Right kidney (tissue), 1 donor: Measurements from ENCODE around the gene EP400.

Source experiments
- DNase-seq: peaks from one replicate; pipeline ENCODE4 v3.0.0-alpha.2; 2016

Gene EP400

DNA sequence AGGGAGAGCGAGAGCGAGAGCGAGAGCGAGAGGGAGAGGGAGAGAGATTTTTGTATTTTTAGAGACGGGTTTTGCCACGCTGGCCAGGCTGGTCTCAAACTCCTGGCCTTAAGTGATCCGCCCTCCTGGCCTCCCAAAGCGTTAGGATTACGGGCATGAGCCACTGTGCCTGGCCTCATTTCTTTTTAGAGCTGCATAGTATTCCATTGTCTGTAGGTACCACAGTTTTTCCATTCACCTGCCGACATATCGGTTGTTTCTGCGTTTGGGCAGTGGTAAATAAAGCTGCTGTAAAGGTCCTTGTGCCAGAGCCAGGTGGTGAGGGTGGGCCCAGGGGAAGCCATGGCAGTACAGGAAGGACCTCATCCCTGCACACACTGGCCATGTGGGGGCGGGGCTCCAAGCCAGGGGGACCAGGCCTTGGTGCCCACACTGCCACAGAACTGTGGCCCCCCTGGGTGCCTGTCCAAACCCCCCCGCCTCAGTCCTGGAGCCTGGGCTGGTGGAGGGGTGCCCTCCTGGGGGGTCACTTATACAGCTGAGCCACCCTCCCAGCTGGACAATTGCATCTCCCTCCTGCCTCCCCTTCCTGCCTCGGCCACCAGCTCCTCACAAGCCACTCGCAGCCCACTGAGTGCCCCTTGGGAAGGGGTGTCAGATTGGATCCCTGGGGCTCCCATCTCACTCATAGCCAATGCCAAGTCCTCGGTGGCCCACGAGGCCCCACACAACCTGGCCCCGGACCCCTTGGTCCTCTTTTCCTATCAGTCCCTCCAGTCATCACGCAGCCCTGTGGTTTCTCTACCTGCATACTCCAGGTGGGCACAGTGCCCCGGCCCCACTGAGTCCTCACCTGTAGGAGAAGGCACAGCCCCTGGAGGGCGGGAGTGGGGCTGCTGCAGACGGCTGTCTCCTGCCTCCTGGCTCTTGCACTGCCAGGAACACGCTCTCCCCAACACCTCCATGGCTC is 22.3 kb upstream of the EP400 start:
- no peak for DNase-seq

DNA sequence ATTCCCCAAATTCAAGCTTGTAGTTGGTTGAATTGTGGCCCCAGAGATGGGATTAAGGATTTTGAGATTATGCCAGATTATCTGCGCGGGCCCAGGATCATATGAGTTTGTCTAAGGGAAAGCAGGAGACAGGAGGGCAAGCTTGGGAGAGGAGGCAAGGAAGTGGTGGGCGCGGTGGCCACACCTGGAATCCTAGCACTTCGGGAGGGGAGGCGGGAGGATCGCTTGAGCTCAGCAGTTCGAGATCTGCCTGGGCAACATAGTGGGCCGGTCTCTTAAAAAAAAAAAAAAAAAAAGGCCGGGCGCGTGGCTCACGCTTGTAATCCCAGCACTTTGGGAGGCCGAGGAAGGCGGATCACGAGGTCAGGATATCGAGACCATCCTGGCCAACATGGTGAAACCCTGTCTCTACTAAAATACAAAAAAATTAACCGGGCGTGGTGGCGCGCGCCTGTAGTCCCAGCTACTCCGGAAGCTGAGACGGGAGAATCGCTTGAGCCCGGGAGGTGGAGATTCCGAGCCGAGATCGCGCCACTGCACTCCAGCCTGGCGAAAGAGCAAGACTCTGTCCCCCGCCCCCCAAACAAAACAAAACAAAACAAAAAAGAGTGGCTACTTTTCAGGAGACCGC is 21.5 kb upstream of the EP400 start:
- DNase-seq: no peak

DNA sequence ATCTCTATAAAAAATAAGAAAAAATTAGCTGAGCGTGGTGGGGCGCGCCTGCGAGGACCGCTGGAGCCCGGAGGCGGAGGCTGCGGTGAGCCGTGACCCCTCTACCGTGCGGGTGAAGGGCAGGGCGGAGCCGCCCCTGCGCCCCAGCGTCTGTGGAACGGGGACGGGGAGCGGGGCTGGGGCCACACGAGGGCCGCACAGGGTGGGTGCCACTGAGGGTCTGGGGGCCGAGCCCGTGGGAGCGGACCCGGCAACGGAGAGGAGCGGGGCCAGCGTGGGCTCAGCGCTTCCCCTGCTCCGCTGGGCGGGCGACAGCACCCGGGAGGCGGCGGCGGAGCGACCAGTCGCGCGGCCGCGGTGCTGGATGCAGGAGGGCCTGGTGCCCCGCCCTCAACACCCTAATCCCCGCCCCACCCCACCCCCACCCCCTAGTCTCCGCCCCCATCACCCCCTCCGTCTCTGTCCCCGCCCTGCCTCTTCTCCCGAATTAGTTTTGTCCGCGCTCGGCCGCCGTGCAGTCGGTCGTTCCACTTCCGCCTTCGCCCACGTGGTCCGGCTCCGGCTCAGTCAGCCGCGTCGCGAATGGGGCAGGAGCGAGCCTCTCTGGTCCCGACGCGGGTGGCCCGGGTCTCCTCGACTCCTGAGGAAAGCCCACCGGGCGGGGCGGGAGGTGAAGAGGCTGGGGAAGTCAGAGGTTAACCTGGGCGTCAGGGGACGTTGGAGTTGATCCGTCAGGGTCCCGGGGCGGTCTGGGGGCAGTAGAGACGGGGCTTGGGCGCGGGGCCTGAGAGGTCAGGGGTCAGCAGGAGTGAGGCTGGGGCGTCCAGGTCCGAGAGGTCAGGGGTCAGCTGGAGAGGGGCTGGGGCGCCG is 20.8 kb upstream of the EP400 start, which contains the start of gene PUS1:
Gene PUS1 (plus strand): TSS at position 566 of the 870 bp plus-strand sequence. CDS start 447 bp downstream, outside the sequence.
- DNase-seq: peak; percentile 88

DNA sequence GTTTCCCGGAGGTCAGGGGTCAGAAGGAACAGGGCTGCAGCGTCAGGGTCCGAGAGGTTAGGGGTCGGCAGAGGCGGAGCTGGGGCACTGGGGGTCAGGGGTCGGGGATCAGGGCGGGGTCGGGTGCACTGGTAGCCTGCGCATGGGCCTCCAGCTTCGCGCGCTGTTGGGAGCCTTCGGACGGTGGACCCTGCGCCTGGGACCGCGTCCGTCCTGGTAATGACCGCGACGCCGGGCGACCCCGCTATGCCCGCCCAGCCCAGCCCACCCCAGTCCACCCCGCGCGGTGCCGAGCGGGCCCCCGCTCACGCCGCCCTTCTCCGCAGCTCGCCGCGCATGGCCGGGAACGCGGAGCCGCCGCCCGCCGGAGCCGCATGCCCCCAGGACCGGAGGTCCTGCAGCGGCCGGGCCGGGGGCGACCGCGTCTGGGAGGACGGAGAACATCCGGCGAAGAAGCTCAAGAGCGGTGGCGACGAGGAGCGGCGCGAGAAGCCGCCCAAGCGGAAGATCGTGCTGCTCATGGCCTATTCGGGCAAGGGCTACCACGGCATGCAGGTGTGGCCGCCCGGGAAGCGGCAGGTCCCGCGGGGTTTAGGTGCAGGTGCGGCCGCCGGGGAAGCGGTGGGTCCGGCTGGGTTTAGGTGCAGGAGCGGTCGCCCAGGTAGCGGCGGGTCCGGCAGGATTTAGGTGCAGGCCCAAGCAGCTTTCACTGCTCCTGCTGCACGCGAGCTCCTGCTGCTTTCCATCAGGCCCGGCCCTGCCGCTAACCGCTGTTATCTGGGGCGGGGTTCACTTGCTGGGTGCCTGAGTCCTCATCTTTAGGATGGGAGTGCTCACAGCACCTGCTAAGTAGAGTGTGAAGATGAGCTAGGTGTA is 19.9 kb upstream of the EP400 start:
- peak; percentile 57 for DNase-seq

DNA sequence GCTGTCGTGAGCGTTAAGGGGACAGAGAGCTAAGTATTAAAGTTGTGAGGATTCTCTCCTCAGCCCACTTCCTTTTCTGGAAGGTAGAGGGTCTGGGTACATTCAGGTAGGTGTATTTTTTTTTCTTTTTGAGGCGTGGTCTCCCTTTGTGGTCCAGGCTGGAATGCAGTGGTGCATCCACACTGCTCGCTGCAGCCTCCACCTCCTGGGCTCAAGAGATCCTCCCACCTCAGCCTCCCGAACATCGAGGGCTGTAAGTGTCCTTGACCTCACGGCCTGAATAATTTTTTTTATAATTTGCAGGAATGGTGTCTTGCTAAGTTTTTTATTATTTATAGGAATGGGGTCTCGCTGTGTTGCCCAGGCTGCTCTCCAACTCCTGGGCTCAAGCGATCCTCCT is 19.2 kb upstream of the EP400 start:
- no peak for DNase-seq

DNA sequence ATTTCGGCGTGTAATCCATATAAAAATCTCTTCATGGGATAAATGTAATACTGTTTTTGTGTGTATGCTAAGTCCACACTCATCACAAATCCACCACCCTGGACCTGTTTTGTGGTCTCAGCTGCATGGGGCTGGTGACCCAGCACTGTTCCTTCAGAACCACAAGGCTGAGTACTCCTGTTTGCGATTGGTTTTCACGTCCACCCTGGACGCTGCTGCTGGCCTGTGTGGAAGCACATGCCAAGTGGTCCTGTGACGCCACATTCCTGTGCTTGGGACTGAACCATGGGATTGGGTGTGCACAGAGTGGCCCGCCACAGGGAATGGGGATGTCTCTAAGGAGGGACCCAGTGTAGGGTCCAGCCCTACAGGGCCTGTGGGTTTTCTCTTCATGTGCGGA is 16.4 kb upstream of the EP400 start:
- no peak for DNase-seq

DNA sequence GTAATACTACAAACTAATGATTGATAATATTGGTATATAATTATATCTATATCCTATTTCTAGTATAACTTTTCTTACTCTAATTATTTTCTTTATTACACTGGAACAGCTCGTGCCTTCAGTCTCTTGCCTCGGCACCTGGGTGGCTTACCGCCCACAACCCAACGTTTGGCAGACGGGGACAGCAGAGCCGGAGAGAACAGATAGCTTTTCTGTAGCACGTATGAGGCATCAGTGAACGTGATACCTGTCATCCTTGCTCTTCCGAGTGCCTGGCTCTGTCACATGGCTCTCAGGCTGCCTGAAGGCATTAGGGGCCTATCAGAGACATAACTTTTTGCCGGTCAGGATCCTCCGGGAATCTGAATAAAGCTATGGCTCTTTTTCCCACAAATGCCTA is 15.2 kb upstream of the EP400 start:
- no peak for DNase-seq

DNA sequence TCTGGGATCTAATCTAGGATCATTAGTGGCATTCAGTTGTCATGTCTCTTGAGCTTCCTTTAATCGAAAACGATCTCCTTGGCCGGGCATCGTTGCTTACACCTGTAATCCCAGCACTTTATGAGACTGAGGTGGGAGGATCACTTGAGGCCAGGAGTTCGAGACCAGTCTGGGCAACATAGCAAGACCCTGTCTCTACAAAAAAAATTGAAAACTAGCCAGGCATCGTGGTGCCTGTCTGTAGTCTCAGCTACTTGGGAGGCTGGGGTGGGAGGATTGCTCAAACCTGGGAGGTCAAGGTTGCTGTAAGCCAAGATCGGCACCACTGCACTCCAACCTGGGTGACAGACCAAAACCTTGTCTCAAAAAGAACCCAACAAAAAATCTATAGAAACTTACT is 11.7 kb upstream of the EP400 start:
- no peak for DNase-seq

DNA sequence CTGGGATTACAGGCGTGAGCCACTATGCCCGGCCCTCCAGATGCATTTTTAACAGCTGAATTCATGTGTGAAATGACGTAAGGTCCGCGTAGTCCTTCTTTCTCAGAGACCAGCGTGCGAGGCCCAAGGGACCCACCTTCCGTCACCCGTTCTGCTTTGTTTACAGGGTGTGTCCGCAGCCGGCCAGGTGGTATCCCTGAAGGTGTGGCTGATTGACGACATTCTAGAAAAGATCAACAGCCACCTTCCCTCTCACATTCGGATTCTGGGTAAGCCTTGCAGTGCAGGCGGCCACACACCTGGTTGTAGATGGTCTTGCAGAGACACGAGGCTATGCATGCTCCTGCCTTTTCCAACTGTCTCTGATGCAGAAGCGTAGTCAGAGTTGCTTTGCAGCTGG is 10.7 kb upstream of the EP400 start:
- no peak for DNase-seq

DNA sequence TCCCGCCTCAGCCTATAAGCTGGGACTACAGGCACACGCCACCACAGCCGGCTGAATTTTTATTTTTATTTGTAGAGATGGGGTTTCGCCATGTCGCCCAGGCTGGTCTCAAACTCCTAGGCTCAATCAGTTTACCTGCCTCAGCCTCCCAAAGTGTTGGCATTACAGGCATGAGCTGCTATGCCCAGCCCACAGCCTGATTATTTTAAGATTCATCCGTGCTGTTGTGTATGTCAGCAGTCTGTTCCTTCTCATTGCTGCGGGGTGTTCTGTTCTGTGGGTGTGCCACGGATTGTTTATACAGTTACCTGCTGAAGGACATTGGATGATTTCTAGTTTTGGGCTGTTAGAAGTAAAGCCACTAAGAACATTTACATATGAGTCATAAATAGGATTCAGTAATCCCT is 9.6 kb upstream of the EP400 start:
- DNase-seq: no peak

DNA sequence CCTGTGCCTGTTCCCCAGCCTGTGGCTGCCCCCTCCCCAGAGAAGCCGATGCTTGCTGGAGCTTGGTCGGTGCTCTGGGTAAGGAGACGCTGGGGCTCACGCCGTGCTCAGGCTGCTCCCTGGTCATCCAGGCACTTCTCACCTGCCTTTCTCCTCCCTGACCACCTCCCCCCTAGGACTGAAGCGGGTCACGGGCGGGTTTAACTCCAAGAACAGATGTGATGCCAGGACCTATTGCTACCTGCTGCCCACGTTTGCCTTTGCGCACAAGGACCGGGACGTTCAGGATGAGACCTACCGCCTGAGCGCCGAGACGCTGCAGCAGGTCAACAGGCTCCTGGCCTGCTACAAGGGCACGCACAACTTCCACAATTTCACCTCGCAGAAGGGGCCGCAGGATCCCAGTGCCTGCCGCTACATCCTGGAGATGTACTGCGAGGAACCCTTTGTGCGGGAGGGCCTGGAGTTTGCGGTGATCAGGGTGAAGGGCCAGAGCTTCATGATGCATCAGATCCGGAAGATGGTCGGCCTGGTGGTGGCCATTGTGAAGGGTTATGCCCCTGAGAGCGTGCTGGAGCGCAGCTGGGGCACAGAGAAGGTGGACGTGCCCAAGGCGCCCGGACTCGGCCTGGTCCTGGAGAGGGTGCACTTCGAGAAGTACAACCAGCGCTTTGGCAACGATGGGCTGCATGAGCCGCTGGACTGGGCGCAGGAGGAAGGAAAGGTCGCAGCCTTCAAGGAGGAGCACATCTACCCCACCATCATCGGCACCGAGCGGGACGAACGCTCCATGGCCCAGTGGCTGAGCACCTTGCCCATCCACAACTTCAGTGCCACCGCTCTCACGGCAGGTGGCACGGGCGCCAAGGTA is 8.4 kb upstream of the EP400 start:
- no peak for DNase-seq

DNA sequence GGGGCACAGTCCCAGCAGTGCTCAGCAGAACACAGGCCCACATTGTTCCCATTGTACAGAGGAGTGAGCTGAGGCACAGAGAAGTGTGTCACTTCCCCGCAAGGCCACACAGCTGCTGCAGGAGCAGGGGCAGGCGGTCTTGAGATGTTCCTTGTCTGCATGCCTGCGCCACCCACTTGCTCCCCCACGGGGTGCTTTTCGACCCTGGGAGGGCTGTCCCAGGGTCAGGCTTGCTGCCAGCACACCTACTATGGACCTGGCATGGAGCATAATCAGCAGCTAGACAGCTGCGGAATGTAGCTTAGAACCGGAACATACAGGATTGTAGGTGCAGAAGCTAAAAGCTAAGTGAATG is 7.8 kb upstream of the EP400 start:
- DNase-seq: no peak

DNA sequence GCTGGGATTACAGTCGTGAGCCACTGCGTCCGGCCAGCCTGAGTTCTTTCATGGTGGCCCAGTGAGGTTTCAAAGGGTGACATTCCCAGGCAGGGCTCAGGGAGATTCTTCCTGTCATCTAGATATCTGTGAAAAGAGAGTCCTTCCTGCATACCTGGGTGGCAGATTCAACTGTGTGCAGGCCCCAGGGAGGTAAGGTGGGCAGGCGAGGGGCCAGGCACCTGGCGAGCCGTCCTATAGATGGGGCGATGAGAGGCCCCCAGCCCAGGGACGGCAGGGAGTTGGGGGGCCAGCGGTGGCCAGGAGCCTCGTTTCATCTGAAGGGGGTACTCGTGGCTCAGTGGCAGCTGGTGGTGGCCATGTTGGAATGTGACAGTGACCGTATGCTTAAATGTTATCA is 7.1 kb upstream of the EP400 start:
- DNase-seq: no peak

DNA sequence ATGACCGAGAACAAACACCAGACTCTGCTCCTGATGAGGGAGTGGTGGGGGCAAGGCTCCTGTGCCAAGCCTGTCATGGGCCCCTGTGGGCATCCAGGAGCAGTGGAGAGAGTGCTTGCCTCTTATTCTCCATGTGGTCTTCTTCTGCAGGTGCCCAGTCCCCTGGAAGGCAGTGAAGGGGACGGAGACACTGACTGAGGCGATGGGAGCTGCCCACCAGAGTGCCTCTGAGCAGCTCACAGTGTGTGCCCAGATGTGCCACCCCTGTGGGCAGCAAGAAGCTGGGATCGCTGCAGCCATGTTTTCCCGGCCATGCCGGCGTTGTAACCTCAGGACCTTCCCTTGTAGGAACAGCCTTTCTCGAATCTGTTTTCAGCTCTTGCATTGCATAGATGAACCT is 6.4 kb upstream of the EP400 start:
- DNase-seq: no peak

DNA sequence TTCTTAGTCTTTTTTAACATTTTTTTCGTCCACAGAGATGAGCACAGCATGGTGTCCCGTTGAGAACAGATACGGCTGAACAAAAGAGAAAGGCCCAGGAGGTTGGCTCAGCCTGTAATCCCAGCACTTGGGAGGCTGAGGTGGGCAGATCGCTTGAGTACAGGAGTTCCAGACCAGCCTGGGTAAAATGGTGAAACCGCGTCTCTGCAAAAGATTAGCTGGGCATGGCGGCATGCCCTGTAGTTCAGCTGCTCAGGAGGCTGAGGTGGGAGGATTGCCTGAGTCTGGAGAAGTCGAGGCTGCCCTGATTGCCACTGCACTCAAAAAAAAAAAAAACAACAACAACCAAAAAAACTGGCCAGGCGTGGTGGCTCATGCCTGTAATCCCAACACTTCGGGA is 5.9 kb upstream of the EP400 start:
- DNase-seq: no peak

DNA sequence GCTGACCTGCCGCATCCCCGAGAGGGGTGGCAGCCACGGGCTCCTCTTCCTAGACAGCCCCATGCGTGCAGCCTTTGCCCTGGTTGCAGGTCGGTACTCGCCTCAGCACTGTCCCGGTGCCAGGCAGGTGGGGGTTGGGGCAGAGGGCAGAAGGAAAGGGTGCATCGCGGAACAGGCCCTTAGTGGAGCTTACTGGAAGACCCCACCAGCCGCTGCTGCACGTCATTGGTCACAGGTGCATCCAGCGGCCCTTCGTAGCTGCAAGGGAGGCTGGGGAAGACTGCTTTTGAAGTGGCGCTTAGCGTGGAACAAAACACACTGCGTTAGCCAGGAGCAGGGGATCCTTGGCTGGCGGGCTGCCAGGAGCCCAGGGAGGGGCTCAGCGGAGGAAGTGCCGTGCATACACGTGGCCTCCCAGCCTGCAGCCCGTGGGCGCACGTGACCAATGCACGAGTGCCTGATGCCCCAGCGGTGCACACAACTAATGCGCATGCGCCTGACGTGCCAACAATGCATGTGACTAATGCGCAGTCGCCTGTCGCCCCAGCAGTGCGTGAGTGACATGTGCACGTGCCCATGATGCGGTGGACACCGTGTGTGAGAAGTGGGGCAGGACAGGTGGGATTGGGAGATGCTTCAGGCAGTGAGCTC is 5.0 kb upstream of the EP400 start:
- DNase-seq: no peak

DNA sequence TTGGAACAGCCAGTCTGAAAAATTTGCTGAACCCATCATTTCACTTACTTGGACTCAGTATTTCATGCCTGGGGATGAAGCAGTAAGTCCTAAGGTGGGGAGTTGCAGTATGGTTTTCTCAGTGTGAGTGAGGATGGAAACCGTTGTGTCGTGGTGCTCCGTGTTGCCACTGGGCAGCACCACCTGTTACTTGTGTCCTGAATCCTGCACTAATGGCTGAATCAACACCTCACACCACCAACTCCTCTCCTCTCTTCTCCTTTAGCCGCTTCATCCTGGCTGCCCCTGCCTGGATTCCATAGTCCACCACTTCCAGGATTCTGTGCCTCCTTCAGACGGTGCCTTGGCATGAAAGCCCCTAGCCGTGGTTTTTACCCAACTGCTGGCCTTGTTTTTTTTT is 3.0 kb upstream of the EP400 start:
- DNase-seq: no peak

DNA sequence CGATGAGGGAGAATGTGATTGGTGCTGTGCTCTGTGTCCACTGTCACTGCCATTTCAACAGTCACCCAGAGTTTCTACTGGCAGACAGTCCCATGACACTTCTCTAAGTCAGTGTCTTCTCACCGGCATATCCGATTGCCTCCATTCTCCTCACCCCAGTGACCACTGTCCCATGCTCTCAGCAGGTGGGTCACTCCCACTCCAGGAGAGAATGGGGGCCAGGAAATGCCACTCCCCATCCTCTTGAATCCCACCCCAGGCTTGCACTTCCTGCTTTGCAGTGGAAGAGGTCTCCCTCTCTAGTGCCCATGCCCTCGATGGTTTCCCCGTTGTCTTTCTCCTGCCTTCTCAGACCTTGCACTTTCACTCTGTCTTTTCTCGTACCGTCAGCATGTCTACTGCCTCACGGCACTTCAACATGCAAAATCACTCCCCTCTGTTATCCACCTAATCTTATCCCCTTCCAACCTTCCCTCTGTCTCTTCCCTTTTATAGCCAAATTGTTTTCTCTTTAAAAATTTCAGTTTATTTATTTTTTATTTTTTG is 2.2 kb upstream of the EP400 start:
- DNase-seq: no peak

DNA sequence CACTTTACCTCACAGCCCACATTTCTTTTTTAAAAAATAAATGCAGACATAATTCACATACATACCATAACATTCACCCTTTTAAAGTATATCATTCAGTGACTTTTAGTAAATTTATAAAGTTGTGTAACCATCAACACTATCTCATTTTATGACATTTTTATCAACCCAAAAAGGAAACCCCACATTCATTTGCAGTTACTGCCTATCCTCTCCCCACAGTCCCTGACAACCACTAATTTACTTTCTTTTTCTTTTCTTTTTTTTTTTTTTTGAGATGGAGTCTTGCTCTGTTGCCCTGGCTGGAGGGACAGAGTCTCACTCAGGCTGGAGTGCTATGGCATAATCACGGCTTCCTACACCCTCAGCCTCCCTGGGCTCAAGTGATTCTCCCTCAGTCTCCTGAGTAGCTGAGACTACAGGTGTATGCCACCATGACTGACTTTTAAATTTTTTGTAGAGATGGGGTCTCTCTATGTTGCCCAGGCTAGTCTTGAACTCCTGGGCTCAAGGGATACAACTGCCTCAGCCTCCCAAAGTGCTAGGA is 1.5 kb upstream of the EP400 start:
- no peak for DNase-seq
